ENCODE measurements around the gene LRP1B.

DNA sequence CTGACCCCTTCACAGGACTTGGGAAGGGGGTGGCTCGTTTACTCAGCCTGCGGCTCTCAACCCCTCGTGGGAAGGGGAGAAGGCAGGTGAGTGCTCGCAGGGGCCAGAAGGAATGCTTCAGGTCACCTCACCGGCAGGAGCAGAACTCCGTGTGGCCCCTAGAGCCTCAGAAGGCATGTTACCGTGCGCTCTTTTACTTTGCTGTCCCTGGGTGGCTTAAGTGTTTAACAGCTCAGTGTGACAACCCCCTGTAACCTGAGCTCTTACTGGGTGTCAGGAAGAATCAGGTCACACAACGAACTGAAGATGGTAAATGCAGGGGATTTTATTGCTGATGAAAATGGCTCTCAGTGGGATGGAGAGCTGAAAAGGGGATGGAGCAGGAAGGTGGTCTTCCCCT is 1235.4 kb downstream of the LRP1B start:
- TF ChIP-seq, protein P1, sequence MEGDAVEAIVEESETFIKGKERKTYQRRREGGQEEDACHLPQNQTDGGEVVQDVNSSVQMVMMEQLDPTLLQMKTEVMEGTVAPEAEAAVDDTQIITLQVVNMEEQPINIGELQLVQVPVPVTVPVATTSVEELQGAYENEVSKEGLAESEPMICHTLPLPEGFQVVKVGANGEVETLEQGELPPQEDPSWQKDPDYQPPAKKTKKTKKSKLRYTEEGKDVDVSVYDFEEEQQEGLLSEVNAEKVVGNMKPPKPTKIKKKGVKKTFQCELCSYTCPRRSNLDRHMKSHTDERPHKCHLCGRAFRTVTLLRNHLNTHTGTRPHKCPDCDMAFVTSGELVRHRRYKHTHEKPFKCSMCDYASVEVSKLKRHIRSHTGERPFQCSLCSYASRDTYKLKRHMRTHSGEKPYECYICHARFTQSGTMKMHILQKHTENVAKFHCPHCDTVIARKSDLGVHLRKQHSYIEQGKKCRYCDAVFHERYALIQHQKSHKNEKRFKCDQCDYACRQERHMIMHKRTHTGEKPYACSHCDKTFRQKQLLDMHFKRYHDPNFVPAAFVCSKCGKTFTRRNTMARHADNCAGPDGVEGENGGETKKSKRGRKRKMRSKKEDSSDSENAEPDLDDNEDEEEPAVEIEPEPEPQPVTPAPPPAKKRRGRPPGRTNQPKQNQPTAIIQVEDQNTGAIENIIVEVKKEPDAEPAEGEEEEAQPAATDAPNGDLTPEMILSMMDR (IDR thresholded peaks at IDR 0.05) = no peak
- TF ChIP-seq EP300 (IDR thresholded peaks at IDR 0.05) = no peak

All from tibial nerve (tissue), 4 donors.